Heart left ventricle (tissue), 16 donors: ENCODE data around the gene PRPS1L1. TPM values are rescaled to one million over a fixed set of nuclear protein-coding genes. Genes with fewer than 3 reads are reported as not detected.

ENCODE experiments used
- ATAC-seq, 4 donors: fragments of 200-7000 bp; cut with Tn5 transposase; one replicate each; pipeline ENCODE4 v1.9.1; 2020 to 2022; ENCODE audit warnings: moderate library complexity in 4 of 4, mild to moderate bottlenecking in 3 of 4, moderate number of reproducible peaks in 1 of 4
- DNase-seq, 5 donors: peaks; one replicate each; pipeline ENCODE4 v3.0.0-alpha.2; 2020
- H3K27ac ChIP-seq, 12 donors: fragments of 200-600 bp; sonication (generic) in 4 of 12; one replicate each; pipeline versions ENCODE4 v1.5.0 to v1.8.0; 2016 to 2022; ENCODE audit warnings: mild to moderate bottlenecking in 2 of 12
- H3K27me3 ChIP-seq, 9 donors: fragments of 200-600 bp; sonication (generic) in 2 of 9; one replicate each; pipeline versions ENCODE4 v1.5.1 to v1.8.0; 2016 to 2022; ENCODE audit warnings: mild to moderate bottlenecking in 3 of 9
- H3K36me3 ChIP-seq, 9 donors: fragments of 200-600 bp; sonication (generic) in 2 of 9; one replicate each; pipeline versions ENCODE4 v1.5.0 to v1.8.0; 2018 to 2022; ENCODE audit warnings: mild to moderate bottlenecking in 2 of 9
- H3K4me1 ChIP-seq, 12 donors: fragments of 200-600 bp; sonication (generic) in 4 of 12; one replicate each; pipeline versions ENCODE4 v1.5.0 to v1.8.0; 2016 to 2022; ENCODE audit warnings: mild to moderate bottlenecking in 3 of 12
- H3K4me3 ChIP-seq, 12 donors: fragments of 200-600 bp; sonication (generic) in 4 of 12; one replicate each; pipeline versions ENCODE4 v1.5.0 to v1.8.0; 2017 to 2022; ENCODE audit warnings: mild to moderate bottlenecking in 9 of 12, moderate library complexity in 4 of 12
- H3K9me3 ChIP-seq, 12 donors: fragments of 200-600 bp; sonication (generic) in 4 of 12; one replicate each; pipeline versions ENCODE4 v1.5.0 to v1.8.0; 2016 to 2022; ENCODE audit warnings: mild to moderate bottlenecking in 1 of 12
- CTCF ChIP-seq, 12 donors: fragments of 200-600 bp; sonication (generic) in 4 of 12; IDR thresholded peaks; one replicate each; pipeline versions ENCODE4 v1.5.0 to v1.8.0; 2018 to 2022; ENCODE audit warnings: antibody characterized with exemption in 12 of 12, mild to moderate bottlenecking in 5 of 12
- POLR2A ChIP-seq, 2 donors: fragments of 450-650 bp; IDR thresholded peaks; one replicate each; pipeline ENCODE4 v1.6.1; 2017; ENCODE audit warnings: antibody characterized with exemption in 2 of 2, mild to moderate bottlenecking in 2 of 2, moderate library complexity in 2 of 2
- WGBS, 4 donors: extraction: QIAGEN DNeasy Blood & Tissue Kit in 2 of 4; methylation state at CpG; one replicate each; pipeline versions ENCODE4 v1.1.5 to v1.1.7; 2013 to 2018; 5-methylcytosine and 5-hydroxymethylcytosine counted together
- intact Hi-C, 10 donors: fragments of 100-400 bp; cut with DNase I; formaldehyde crosslinking; loops; one replicate each; pipeline versions ENCODE4 v1.11.1 to v1.14.2; 2022
- long read RNA-seq, 3 donors: library from polyadenylated mRNA; unstranded; transcript quantifications; one replicate each; pipeline ENCODE4 v2.0.0, GENCODE V29; 2020 to 2021
- polyA plus RNA-seq, 2 donors: library from polyadenylated mRNA; stranded (reverse); fragments of 200-250 nt; gene quantifications; one replicate each; pipeline ENCODE4 v1.2.3, GENCODE V29; 2013
- total RNA-seq, 9 donors: library from RNA; depleted of rRNA in 2 of 9; stranded (reverse); fragments of >200 nt in 2 of 9; fragmentation: NEBNext Ultra II Directional in 3 of 9; extraction: Animal tissue kit (Norgen Biotek cat#: 25700) in 3 of 9; gene quantifications; one replicate each; pipeline versions ENCODE4 v1.1.0 to v1.2.4, GENCODE V29; 2016 to 2023
- donor health status: ischemic (EF 13 %, LVEDD 7.1; RV severe dilation, severe dysfunction).
- donor health status: healthy with polysubstance abuse.
- donor health status: DM: no; HTN: yes; CAD: no.
- donor health status: DM: no; HTN: no; CAD: no.
- donor health status: ischemic (EF 25% LVEDD 6.9; RV normal size, moderate dysfunction).
- donor health status: ischemic (EF 25% LVEDD 5.7; RV mildly dilated, moderate dysfunction).
- donor health status: healthy.
- donor health status: DM: yes; HTN: yes; CAD: no.
- donor health status: ischemic (EF 35%, LVEDD 5.7; RV mildly dilated, moderate dysfunction).
- donor health status: nonischemic (EF 11% LVEDD 7.7; RV severe dilation, severe dysfunction).
- donor health status: DM: yes; HTN: yes; CAD: no.
- donor health status: PGD.
- donor health status: ischemic (EF 29% LVEDD 5.4; RV normal size, mild dysfunction).
- donor health status: nonischemic (EF 23%, LVEDD 6.1; RV moderate dilation, normal function).

Gene PRPS1L1
- not detected for total RNA-seq
- polyA plus RNA-seq: not detected
- long read RNA-seq, donor 1: 0 reads
- long read RNA-seq, donor 2: 0 reads
- long read RNA-seq, donor 3: 0 reads

DNA sequence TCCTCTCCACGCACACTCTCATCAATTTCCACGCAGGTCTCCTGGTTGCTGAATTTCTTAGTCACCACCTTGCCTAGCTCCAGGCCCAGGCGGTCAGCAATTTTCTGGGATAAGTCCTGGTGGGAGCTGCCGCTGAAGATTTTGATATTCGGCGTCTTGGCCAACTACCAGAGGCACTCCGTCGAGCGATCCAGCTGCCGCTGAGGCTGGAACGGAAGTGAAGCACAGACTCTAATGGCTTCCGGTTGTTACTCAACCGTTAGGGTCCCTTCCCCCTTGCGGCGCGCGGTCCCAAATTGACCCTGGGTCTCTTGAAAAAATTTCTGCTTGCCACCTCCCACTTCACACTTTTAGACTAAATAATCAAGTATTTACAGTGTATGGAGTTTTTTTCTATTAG is at the start of gene PRPS1L1:
PRPS1L1 (minus strand) TSS at position 219 of the 400 bp plus-strand sequence.
- no peaks in the 10 kb centered on the region for H3K27me3 ChIP-seq
- DNase-seq: no peak
- no peak for ATAC-seq
- no peaks in the 10 kb centered on the region for H3K9me3 ChIP-seq
- H3K36me3 ChIP-seq: no peaks in the 10 kb centered on the region
- no peak within 1 kb of the TSS for H3K4me3 ChIP-seq
- 96 to 97% (median 96%) methylated on average over 17 of the region's 17 CpGs for WGBS, 4 donors
- intact Hi-C loops: no loop called here
- H3K27ac ChIP-seq: no peak within 1 kb of the TSS
- no peaks in the 10 kb centered on the region for H3K4me1 ChIP-seq
- TF ChIP-seq CTCF (IDR thresholded peaks at IDR 0.05) (no peak), POLR2A (IDR thresholded peaks at IDR 0.05) (no peak)

GRCh38 chr7:18076461-18076860 is 48.8 kb upstream of the PRPS1L1 start:
- 84 to 94% (median 91%) methylated on average over 1 of the region's 1 CpG for WGBS, 4 donors
- H3K9me3 ChIP-seq: peaks cover 0 to 17% (median 3%) of the 10 kb centered on the region in 12 donors
- DNase-seq (no peak), ATAC-seq (no peak)
- no peaks in the 10 kb centered on the region for H3K36me3 ChIP-seq
- no peaks in the 10 kb centered on the region for H3K4me1 ChIP-seq
- TF ChIP-seq CTCF (IDR thresholded peaks at IDR 0.05): no peak
- TF ChIP-seq POLR2A (IDR thresholded peaks at IDR 0.05): no peak
- H3K4me3 ChIP-seq: no peak overlapping the region
- H3K27me3 ChIP-seq: no peaks in the 10 kb centered on the region
- intact Hi-C loops: no loop called here
- no peak overlapping the region for H3K27ac ChIP-seq

- no peak for ATAC-seq
Measured at GRCh38 chr7:18068745-18069144, 41.1 kb upstream of the PRPS1L1 start.

More at GRCh38 chr7:18068745-18069144, 41.1 kb upstream of the PRPS1L1 start:
- Histone ChIP-seq H3K4me3 (no peak overlapping the region), H3K4me1 (no peaks in the 10 kb centered on the region), H3K36me3 (no peaks in the 10 kb centered on the region), H3K27me3 (no peaks in the 10 kb centered on the region), H3K27ac (no peak overlapping the region), H3K9me3 (no peaks in the 10 kb centered on the region)
- WGBS, 4 donors: 92 to 94% (median 93%) methylated on average over 3 of the region's 3 CpGs
- intact Hi-C loops: loop anchor here in 6 of 10 donors (10.0 kb wide), 3 partner anchors 226 to 276 kb away; no protein-coding TSS in a partner anchor
- TF ChIP-seq POLR2A (IDR thresholded peaks at IDR 0.05) (no peak), CTCF (IDR thresholded peaks at IDR 0.05) (no peak)
- DNase-seq: no peak
